GM21447 (cell line): ENCODE results near the gene TSPYL2.

Experiments
- ATAC-seq: cut with Tn5 transposase; IDR thresholded peaks from one replicate; pipeline ENCODE4 v1.9.1; 2021; ENCODE audit not compliant: unreplicated experiment

The TSPYL2 gene

DNA sequence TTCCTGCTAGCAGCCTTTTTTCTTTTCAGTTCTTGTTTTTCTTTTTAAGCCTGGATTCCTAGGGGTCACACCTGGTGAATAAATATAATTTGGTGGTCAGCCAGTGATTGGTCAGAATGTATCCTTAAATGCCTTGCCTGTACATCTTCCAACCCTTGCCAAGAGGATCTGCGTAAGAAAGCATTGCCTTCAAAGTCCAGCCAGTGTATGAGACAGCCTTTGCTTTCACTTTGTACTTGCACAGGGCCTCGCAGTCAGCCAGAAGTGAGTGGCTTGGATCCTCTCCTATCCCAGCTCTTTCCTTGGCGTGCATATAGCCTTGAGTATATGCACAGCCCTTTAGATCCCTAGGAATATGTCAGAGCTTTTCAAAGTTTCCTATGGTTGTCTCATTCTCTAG, 33.9 kb downstream of the TSPYL2 start:
- ATAC-seq, result no peak

DNA sequence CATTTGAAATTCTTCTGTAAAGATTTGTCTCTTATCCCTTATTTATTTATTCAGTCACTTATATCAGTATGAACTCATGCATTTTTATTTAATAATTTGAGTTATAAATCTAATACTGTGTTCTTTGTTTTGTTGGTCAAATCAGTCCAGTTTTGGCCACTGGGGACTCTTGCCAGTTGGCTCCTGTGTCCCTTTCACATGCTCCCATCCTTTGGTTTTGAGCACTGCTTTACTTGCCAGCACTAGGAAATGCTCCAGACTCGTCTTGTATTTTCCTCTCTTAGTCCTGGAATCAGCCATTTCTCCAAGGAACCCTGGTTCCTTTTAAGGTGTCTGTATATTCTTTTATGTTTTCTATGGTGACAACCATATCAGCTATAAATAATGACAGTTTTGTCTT, 39.8 kb downstream of the TSPYL2 start:
- no peak for ATAC-seq

DNA sequence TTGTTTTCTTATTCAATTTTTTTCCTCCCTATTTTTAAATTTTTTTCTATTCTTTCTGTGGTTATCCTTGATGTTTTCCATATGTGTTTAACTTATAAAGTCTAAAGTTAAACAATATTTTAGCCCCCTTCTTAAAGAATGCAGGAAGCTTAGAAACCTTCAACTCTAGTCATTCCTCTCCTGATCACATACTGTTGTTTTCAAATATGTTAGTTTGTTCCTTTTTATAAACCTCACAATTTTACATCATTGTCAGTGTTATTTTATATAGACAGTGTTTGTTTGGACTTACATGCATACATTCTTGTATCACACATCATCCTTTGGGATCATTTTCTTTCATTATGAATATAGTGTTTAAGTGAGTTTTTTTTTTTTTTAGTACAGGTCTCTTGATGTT, 43.3 kb downstream of the TSPYL2 start:
- no peak for ATAC-seq

DNA sequence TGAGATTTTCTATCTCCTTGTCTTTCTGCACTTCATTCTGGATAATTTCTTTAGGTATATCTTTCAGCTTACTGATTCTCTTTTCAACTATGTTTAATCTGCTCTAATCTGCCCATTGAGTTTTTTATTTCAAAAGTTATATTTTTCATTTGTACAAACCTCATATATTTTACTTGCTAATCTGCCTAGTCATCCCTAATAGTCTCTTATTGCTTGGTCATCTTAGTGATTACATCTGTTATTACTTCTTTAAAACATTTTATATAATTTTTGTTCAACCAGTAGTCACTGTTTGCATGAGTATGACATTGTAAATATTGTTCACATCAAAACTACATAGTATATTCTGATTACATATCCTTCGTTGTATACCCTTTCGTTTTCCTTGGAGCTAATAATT, 44.2 kb downstream of the TSPYL2 start:
- ATAC-seq, result no peak

DNA sequence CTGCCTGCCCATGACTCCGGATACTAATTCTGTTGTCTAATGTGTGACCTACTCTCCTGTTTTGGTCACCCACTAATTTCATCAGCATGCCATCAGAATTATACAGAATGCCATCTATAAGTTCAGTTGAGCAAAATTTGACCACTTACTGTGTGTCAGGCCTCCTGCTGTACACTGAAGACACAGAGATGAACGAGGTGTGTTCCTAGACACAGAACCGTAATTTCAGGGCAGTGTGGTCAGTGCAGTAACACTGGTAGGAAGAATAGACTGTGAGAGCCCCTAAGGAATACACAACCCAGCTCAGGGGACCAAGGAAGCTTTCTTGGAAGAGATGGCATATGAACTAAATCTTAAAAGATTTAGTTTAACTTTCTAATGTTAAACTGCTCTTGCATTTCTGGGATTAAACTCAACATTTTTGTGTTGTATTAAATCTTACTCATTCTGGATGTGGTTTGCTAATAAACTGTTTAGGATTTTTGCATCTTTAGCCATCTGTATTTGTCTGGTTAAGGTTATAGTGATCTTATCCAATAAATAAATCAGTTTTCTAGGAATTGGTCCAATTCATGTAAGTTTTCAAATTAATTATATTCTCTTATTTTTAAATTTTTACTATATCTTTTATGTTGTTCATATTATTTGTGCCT, 46.1 kb downstream of the TSPYL2 start:
- ATAC-seq, result no peak

DNA sequence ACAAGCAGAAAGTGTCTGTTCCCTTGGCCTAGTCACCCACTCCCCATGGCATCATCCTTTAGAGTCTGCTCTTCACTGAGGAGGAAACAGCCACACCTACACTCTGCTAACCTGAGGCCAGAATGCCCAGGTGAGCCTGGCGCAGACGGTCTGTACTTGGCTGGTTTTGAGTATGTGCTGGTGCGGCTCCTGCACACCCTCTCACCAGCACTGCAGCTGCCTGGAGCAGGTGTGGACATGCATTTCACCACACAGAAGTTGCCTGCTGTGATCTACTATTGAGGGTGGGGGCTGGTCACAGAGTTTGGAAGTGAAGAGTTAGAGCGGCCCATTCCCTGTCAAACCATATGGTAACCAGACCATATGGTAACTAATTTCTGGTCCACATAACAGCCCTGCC, 51.2 kb downstream of the TSPYL2 start:
- ATAC-seq, result no peak

DNA sequence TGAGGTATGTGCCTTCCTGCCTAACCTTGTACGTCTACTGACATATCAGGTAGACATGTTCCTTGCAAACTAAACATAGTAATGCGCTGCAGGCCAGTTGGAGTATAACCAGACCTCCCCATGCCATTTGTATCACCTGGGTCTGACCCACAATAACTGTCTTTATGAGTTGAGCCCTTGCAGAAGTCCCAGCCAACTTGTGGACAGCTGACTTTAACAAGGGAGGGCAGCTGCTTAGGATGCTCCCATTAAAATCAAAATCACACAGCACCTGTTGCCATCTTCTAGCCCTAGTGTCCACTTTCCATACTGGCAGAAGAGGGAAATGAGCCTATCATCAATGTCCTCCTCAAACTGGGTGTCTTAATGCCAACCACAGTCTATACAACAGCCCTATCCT, 53.4 kb downstream of the TSPYL2 start:
- no peak for ATAC-seq
